H1 (cell line): ENCODE measurements around the gene PFKFB1. TPM values are rescaled to one million over a fixed set of nuclear protein-coding genes. Genes with fewer than 3 reads are reported as not detected.

ENCODE experiments used
- CTCF ChIA-PET: fragments of 300-600 bp; sonication (Branson Sonifier 250); formaldehyde crosslinking; loops from one replicate; lab custom pipeline; 2021; ENCODE audit not compliant: partially characterized antibody; lab: Charles Lee
- POLR2A ChIA-PET: fragments of 300-600 bp; sonication (Branson Sonifier 250); formaldehyde crosslinking; loops from one replicate; lab custom pipeline; 2021; ENCODE audit warnings: inconsistent platforms; ENCODE audit not compliant: partially characterized antibody; lab: Charles Lee
- DNase-seq, 2 experiments: peaks; one replicate each; pipeline versions ENCODE4 v3.0.0 to v3.0.0-alpha.2; 2010 to 2022; ENCODE audit warnings: low spot score in 2 of 2, low read depth in 1 of 2, mixed read lengths in 1 of 2
- FAIRE-seq: peaks from 2 replicates; lab custom pipeline; 2011; peaks lifted over from hg19 to GRCh38; lab: Jason Lieb, UNC
- H2AFZ ChIP-seq: 2 replicates; pipeline ENCODE4 v1.8.1; 2012; ENCODE audit warnings: low read length, inconsistent platforms
- H2AK5ac ChIP-seq: 2 replicates; pipeline ENCODE4 v1.6.1; 2013; ENCODE audit warnings: low read depth, low read length
- H2BK120ac ChIP-seq: replicated peaks from 2 replicates; pipeline ENCODE3; 2013; ENCODE audit warnings: low read depth, low read length, inconsistent platforms
- H2BK12ac ChIP-seq: 2 replicates; pipeline ENCODE4 v1.6.1; 2013; ENCODE audit warnings: low read depth, low read length
- H2BK15ac ChIP-seq: 2 replicates; pipeline ENCODE4 v1.6.1; 2013; ENCODE audit warnings: low read length
- H2BK20ac ChIP-seq: 2 replicates; pipeline ENCODE4 v1.6.1; 2013; ENCODE audit warnings: low read length
- H2BK5ac ChIP-seq: 2 replicates; pipeline ENCODE4 v1.6.1; 2013; ENCODE audit warnings: low read depth, low read length
- H3K14ac ChIP-seq: 2 replicates; pipeline ENCODE4 v1.6.1; 2013; ENCODE audit warnings: inconsistent platforms; ENCODE audit not compliant: insufficient read length
- H3K18ac ChIP-seq: 2 replicates; pipeline ENCODE4 v1.6.1; 2013; ENCODE audit warnings: low read length; ENCODE audit errors: extremely low read depth
- H3K23ac ChIP-seq: 2 replicates; pipeline ENCODE4 v1.6.1; 2013; ENCODE audit warnings: inconsistent platforms; ENCODE audit not compliant: insufficient read length
- H3K23me2 ChIP-seq: 2 replicates; pipeline ENCODE4 v1.6.1; 2013; ENCODE audit warnings: low read depth, low read length
- H3K27ac ChIP-seq: 2 replicates; pipeline ENCODE4 v1.6.1; 2011; ENCODE audit warnings: low read depth, low read length, inconsistent platforms
- H3K27me3 ChIP-seq, 4 experiments: replicated peaks in 1 of 4; 1 replicate in 1 of 4; 2 replicates in 3 of 4; pipeline versions ENCODE4 v1.6.1 to v1.8.1; 2011 to 2013; ENCODE audit warnings: low read length in 3 of 4, mild to moderate bottlenecking in 3 of 4, inconsistent platforms in 2 of 4, mixed read lengths in 2 of 4, moderate library complexity in 1 of 4; ENCODE audit not compliant: control insufficient read depth in 3 of 4, insufficient read depth in 3 of 4; ENCODE audit errors: extremely low read depth in 1 of 4
- H3K36me3 ChIP-seq, 4 experiments: 2 replicates each; pipeline versions ENCODE4 v1.6.1 to v1.8.1; 2011 to 2013; ENCODE audit warnings: mild to moderate bottlenecking in 4 of 4, low read length in 3 of 4, moderate library complexity in 2 of 4, control low read depth in 1 of 4, inconsistent platforms in 1 of 4; ENCODE audit not compliant: insufficient read depth in 4 of 4, control insufficient read depth in 2 of 4
- H3K4ac ChIP-seq: replicated peaks from 2 replicates; pipeline ENCODE3; 2013; ENCODE audit warnings: low read length, low read depth, mixed read lengths, inconsistent platforms; ENCODE audit not compliant: insufficient read length
- H3K4me1 ChIP-seq, 4 experiments: replicated peaks in 1 of 4; 1 replicate in 1 of 4; 2 replicates in 3 of 4; pipeline versions ENCODE4 v1.6.1 to v1.8.1; 2011 to 2013; ENCODE audit warnings: low read length in 3 of 4, inconsistent platforms in 2 of 4, mixed read lengths in 1 of 4; ENCODE audit not compliant: insufficient read depth in 4 of 4, control insufficient read depth in 3 of 4
- H3K4me2 ChIP-seq, 2 experiments: 2 replicates each; pipeline versions ENCODE4 v1.6.1 to v1.8.1; 2011 to 2013; ENCODE audit warnings: low read depth in 2 of 2, low read length in 2 of 2, control low read depth in 1 of 2, inconsistent platforms in 1 of 2, mild to moderate bottlenecking in 1 of 2; ENCODE audit not compliant: insufficient read depth in 1 of 2
- H3K4me3 ChIP-seq, 4 experiments: fragments of 200-600, 300-600 bp in 1 of 4; sonication (generic), shearing (Covaris generic), sonication (Bioruptor Twin) in 1 of 4; 2 replicates each; pipeline versions ENCODE4 v1.5.1 to v1.8.1; 2011 to 2016; ENCODE audit warnings: low read length in 4 of 4, low read depth in 3 of 4, control low read depth in 2 of 4, inconsistent platforms in 2 of 4, mild to moderate bottlenecking in 2 of 4, mixed read lengths in 1 of 4, moderate library complexity in 1 of 4; ENCODE audit not compliant: insufficient read depth in 2 of 4; ENCODE audit errors: extremely low read depth in 1 of 4
- H3K56ac ChIP-seq: replicated peaks from 2 replicates; pipeline ENCODE3; 2013; ENCODE audit warnings: low read depth, mild to moderate bottlenecking, mixed read lengths, low read length, inconsistent platforms; ENCODE audit not compliant: insufficient read length
- H3K79me1 ChIP-seq: 2 replicates; pipeline ENCODE4 v1.6.1; 2013; ENCODE audit warnings: low read depth, low read length, control low read depth
- H3K79me2 ChIP-seq, 2 experiments: 2 replicates each; pipeline versions ENCODE4 v1.6.1 to v1.8.1; 2012 to 2013; ENCODE audit warnings: low read length in 2 of 2, mild to moderate bottlenecking in 2 of 2, inconsistent platforms in 1 of 2; ENCODE audit not compliant: insufficient read depth in 2 of 2, control insufficient read depth in 1 of 2
- H3K9ac ChIP-seq, 4 experiments: replicated peaks in 1 of 4; 1 replicate in 1 of 4; 2 replicates in 3 of 4; pipeline versions ENCODE4 v1.6.1 to v1.8.1; 2011 to 2013; ENCODE audit warnings: low read depth in 3 of 4, low read length in 3 of 4, control low read depth in 2 of 4, mild to moderate bottlenecking in 2 of 4, moderate library complexity in 2 of 4, inconsistent platforms in 1 of 4; ENCODE audit errors: extremely low read depth in 1 of 4
- H3K9me3 ChIP-seq, 2 experiments: 2 replicates each; pipeline versions ENCODE4 v1.6.1 to v1.8.1; 2012 to 2013; ENCODE audit warnings: mild to moderate bottlenecking in 2 of 2, moderate library complexity in 2 of 2, control low read depth in 1 of 2, inconsistent platforms in 1 of 2, low read depth in 1 of 2, low read length in 1 of 2, mixed read lengths in 1 of 2; ENCODE audit not compliant: insufficient read depth in 2 of 2
- H4K20me1 ChIP-seq, 2 experiments: replicated peaks in 1 of 2; 2 replicates each; pipeline versions ENCODE3 to v1.8.1; 2011 to 2013; ENCODE audit warnings: inconsistent platforms in 2 of 2, low read length in 2 of 2, mild to moderate bottlenecking in 1 of 2; ENCODE audit not compliant: insufficient read depth in 2 of 2, control insufficient read depth in 1 of 2
- H4K5ac ChIP-seq: 2 replicates; pipeline ENCODE4 v1.6.1; 2013; ENCODE audit warnings: low read length, low read depth, mixed read lengths, inconsistent platforms; ENCODE audit not compliant: insufficient read length
- H4K8ac ChIP-seq: 2 replicates; pipeline ENCODE4 v1.8.0; 2013; ENCODE audit warnings: mild to moderate bottlenecking, moderate library complexity, low read length, inconsistent platforms; ENCODE audit not compliant: insufficient read depth; ENCODE audit errors: extremely low read depth
- H4K91ac ChIP-seq: replicated peaks from 2 replicates; pipeline ENCODE3; 2013; ENCODE audit warnings: low read length, mixed read lengths, inconsistent platforms; ENCODE audit not compliant: insufficient read length
- BRCA1 ChIP-seq: IDR thresholded peaks from 2 replicates; pipeline ENCODE4 v1.6.1; 2012; ENCODE audit warnings: low read depth, low read length, improper control_type of control experiment
- CBX8 ChIP-seq: fragments of 300-800, 300-1000 bp; sonication (generic); IDR thresholded peaks from 2 replicates; pipeline ENCODE4 v1.7.1; 2016; ENCODE audit warnings: low read depth, low read length, borderline replicate concordance
- HDAC6 ChIP-seq: IDR thresholded peaks from one replicate; pipeline ENCODE4 v1.7.1; 2012; ENCODE audit warnings: low read depth, mild to moderate bottlenecking, inconsistent platforms, low read length, moderate library complexity
- POLR2AphosphoS5 ChIP-seq: IDR thresholded peaks from 2 replicates; pipeline ENCODE4 v1.6.1; 2011; ENCODE audit warnings: low read depth, low read length
- SAP30 ChIP-seq: fragments of 300-600 bp; sonication (generic); IDR thresholded peaks from 2 replicates; pipeline ENCODE4 v1.7.1; 2012; ENCODE audit warnings: low read length, moderate library complexity, mild to moderate bottlenecking, inconsistent platforms; ENCODE audit not compliant: insufficient read depth, insufficient replicate concordance
- SIN3A ChIP-seq, 2 experiments: IDR thresholded peaks in 1 of 2; conservative IDR thresholded peaks in 1 of 2; 2 replicates each; pipeline ENCODE4 v1.6.1; 2011 to 2012; ENCODE audit warnings: low read length in 2 of 2, improper control_type of control experiment in 1 of 2, low read depth in 1 of 2, mild to moderate bottlenecking in 1 of 2
- SIRT6 ChIP-seq: IDR thresholded peaks from one replicate; pipeline ENCODE4 v1.7.1; 2012; ENCODE audit warnings: low read length, inconsistent platforms
- polyA plus RNA-seq, 7 experiments: library from polyadenylated mRNA; depleted of rRNA in 3 of 7; stranded (reverse) in 5 of 7; unstranded in 2 of 7; fragments of >200 nt in 5 of 7; fragments of 200-250 nt in 2 of 7; gene quantifications; 1 replicate in 5 of 7; 2 replicates in 1 of 7; 4 replicates in 1 of 7; pipeline versions ENCODE4 v1.2.1 to v1.2.3, GENCODE V29; 2011 to 2013; ENCODE audit warnings: missing spikeins in 2 of 7, mixed read lengths in 2 of 7
- total RNA-seq: library from RNA; stranded (reverse); fragmentation: NEBNext Ultra II Directional; extraction: Animal tissue kit (Norgen Biotek cat#: 25700); gene quantifications from 2 replicates; pipeline ENCODE4 v1.2.1, GENCODE V29; 2021
- TF ChIP-seq, protein P1 (sequence below): IDR thresholded peaks from 2 replicates; pipeline ENCODE4 v1.6.1; 2012; ENCODE audit warnings: inconsistent platforms

Gene PFKFB1
- total and polyA plus RNA-seq, 2 of the 8 experiments (the other 6 are each of a cell fraction or from before 2014, with no cell fraction given), result 0.26 to 0.30 TPM

DNA sequence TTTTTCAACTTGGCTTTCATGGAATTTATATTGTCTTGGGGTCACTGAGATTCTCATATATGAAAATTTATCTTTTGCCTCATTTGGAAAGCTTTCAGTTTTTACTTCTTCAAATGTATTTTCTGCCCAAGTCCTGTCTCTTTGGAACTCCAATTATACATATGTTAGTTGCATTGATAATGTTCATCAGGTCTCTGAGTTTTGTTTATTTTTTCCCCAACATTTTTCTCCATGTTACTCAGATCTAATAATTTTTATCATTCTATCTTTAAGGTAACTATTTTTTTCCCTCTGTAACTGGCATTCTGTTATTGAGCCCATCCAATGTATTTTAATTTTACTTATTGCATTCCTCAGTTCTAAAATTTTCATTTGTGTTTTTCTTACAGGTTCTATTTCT lies 84.0 kb downstream of the PFKFB1 start:
- no peak for FAIRE-seq
- no peak for TF ChIP-seq SIN3A (conservative IDR thresholded peaks at IDR 0.05 in 1 of 2, IDR thresholded peaks at IDR 0.05 in 1 of 2; ENCODE audit: low read depth in 1 of 2, low read length in 2 of 2)
- TF ChIP-seq CBX8, result no peak
- TF ChIP-seq POLR2AphosphoS5, result no peak
- no peak for TF ChIP-seq HDAC6
- no peak for TF ChIP-seq BRCA1
- TF ChIP-seq, protein P1, sequence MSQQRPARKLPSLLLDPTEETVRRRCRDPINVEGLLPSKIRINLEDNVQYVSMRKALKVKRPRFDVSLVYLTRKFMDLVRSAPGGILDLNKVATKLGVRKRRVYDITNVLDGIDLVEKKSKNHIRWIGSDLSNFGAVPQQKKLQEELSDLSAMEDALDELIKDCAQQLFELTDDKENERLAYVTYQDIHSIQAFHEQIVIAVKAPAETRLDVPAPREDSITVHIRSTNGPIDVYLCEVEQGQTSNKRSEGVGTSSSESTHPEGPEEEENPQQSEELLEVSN, result no peak
- no peak for TF ChIP-seq SAP30
- no peak for TF ChIP-seq SIRT6

More for the DNA sequence above, 84.0 kb downstream of the PFKFB1 start:
- Histone ChIP-seq H3K27ac (no peak overlapping the region), H3K4me1 (no peaks in the 10 kb centered on the region), H3K23ac (no peak overlapping the region), H2BK120ac (no peak overlapping the region), H2BK20ac (no peak overlapping the region), H3K14ac (no peak overlapping the region), H3K79me2 (no peaks in the 10 kb centered on the region), H2AFZ (no peak overlapping the region), H4K5ac (no peak overlapping the region), H2BK5ac (no peak overlapping the region), H3K9me3 (0 out of 4 replicates have a peak, but pooled peaks cover 0 to 2% of the 10 kb centered on the region in 2 experiments), H2AK5ac (no peak overlapping the region), H4K8ac (no peak overlapping the region), H2BK15ac (no peak overlapping the region), H4K20me1 (no peaks in the 10 kb centered on the region), H3K4me3 (no peak overlapping the region), H3K23me2 (no peaks in the 10 kb centered on the region), H3K18ac (no peak overlapping the region), H3K4ac (no peak overlapping the region), H3K79me1 (no peaks in the 10 kb centered on the region), H2BK12ac (no peak overlapping the region), H3K36me3 (no peaks in the 10 kb centered on the region), H3K4me2 (no peak overlapping the region), H4K91ac (no peak overlapping the region), H3K27me3 (no peaks in the 10 kb centered on the region), H3K56ac (no peak overlapping the region), H3K9ac (no peak overlapping the region)
- CTCF ChIA-PET, result no interaction called here
- POLR2A ChIA-PET, result no interaction called here
- DNase-seq, result no peak
